BLaER1 treated with 17β-estradiol and CSF1 and Interleukin-3, amounts not matched to agents 10 nM and 100 nM (cell line): Measurements from ENCODE around the gene SLC9A5.

ENCODE experiments used
- H3K27ac ChIP-seq, 11 experiments: shearing (Covaris generic); formaldehyde crosslinking; 2 replicates each; pipeline ENCODE4 v1.8.1; 2022
- H3K27me3 ChIP-seq, 11 experiments: shearing (Covaris generic); formaldehyde crosslinking; 2 replicates each; pipeline ENCODE4 v1.8.1; 2022
- H3K36me3 ChIP-seq, 11 experiments: shearing (Covaris generic); formaldehyde crosslinking; 2 replicates each; pipeline ENCODE4 v1.8.1; 2022
- H3K4me1 ChIP-seq, 10 experiments: shearing (Covaris generic); formaldehyde crosslinking; 2 replicates each; pipeline ENCODE4 v1.8.1; 2022
- H3K4me2 ChIP-seq, 11 experiments: shearing (Covaris generic); formaldehyde crosslinking; 2 replicates each; pipeline ENCODE4 v1.8.1; 2022
- H3K4me3 ChIP-seq, 10 experiments: shearing (Covaris generic); formaldehyde crosslinking; 2 replicates each; pipeline ENCODE4 v1.8.1; 2022
- H3K9ac ChIP-seq, 11 experiments: shearing (Covaris generic); formaldehyde crosslinking; 2 replicates each; pipeline ENCODE4 v1.8.1; 2022
- H3K9me3 ChIP-seq, 11 experiments: shearing (Covaris generic); formaldehyde crosslinking; replicated peaks in 1 of 11; 2 replicates each; pipeline ENCODE4 v1.8.1; 2022
- H4K20me1 ChIP-seq, 11 experiments: shearing (Covaris generic); formaldehyde crosslinking; 2 replicates each; pipeline ENCODE4 v1.8.1; 2022
- Cebpa-rat ChIP-seq, 11 experiments: shearing (Covaris generic); IDR thresholded peaks; 2 replicates each; pipeline ENCODE4 v1.8.1; 2022

The SLC9A5 gene

GRCh38 chr16:67248401-67249177 is at the start of gene SLC9A5:
Gene SLC9A5 (plus strand): TSS chr16:67248979. CDS start chr16:67249015, 36 bp downstream.
- Histone ChIP-seq H4K20me1 (peaks cover 0 to 41% (median 18%) of the 10 kb centered on the region in 11 experiments; a peak in 15 of 22 replicates), H3K27me3 (peaks cover 23 to 32% (median 29%) of the 10 kb centered on the region in 11 experiments), H3K4me2 (peak within 1 kb of the TSS; percentile 92 to 100 (median 98)), H3K9ac (peak within 1 kb of the TSS; percentile 66 to 86 (median 78)), H3K4me1 (peaks cover 41 to 76% (median 68%) of the 10 kb centered on the region in 10 experiments), H3K36me3 (no peaks in the 10 kb centered on the region), H3K4me3 (peak within 1 kb of the TSS; percentile 73 to 89 (median 84)), H3K9me3 (no peaks in the 10 kb centered on the region), H3K27ac (peak within 1 kb of the TSS in 10 of 11 experiments; percentile 14 to 92 (median 46); a peak in 17 of 22 replicates)
- TF ChIP-seq Cebpa-rat (IDR thresholded peaks at IDR 0.05): no peak

- H3K36me3 ChIP-seq: peaks cover 78 to 97% (median 91%) of the 10 kb centered on the region in 11 experiments
- H4K20me1 ChIP-seq: peaks cover 28 to 92% (median 53%) of the 10 kb centered on the region in 11 experiments; a peak in 21 of 22 replicates
- H3K4me2 ChIP-seq: peak within 1 kb of the TSS; percentile 18 to 64 (median 44)
- peak within 1 kb of the TSS in 5 of 11 experiments; percentile 10 to 25 (median 17); a peak in 4 of 22 replicates for H3K27ac ChIP-seq
- peak within 1 kb of the TSS in 10 of 11 experiments; percentile 11 to 57 (median 49); a peak in 14 of 22 replicates for H3K9ac ChIP-seq
- peaks cover 23 to 46% (median 36%) of the 10 kb centered on the region in 10 experiments for H3K4me1 ChIP-seq
- no peaks in the 10 kb centered on the region for H3K9me3 ChIP-seq
- TF ChIP-seq Cebpa-rat (IDR thresholded peaks at IDR 0.05): no peak
- no peak within 1 kb of the TSS; a peak in 1 of 20 replicates for H3K4me3 ChIP-seq
- H3K27me3 ChIP-seq: no peaks in the 10 kb centered on the region
Measured at GRCh38 chr16:67199011-67199807, 49.6 kb upstream of the SLC9A5 start, which contains the start of gene ELMO3. Gene ELMO3 (plus strand): TSS chr16:67199131. CDS start chr16:67199327, 196 bp downstream.

- Histone ChIP-seq H3K9ac (no peak overlapping the region), H3K4me2 (no peak overlapping the region), H3K9me3 (no peaks in the 10 kb centered on the region), H3K4me1 (peaks cover 20 to 40% (median 31%) of the 10 kb centered on the region in 10 experiments), H3K27me3 (no peaks in the 10 kb centered on the region), H3K4me3 (no peak overlapping the region), H4K20me1 (peaks cover 23 to 91% (median 49%) of the 10 kb centered on the region in 11 experiments; a peak in 21 of 22 replicates), H3K36me3 (peaks cover 76 to 97% (median 91%) of the 10 kb centered on the region in 11 experiments), H3K27ac (no peak overlapping the region)
- TF ChIP-seq Cebpa-rat (IDR thresholded peaks at IDR 0.05): no peak
Measured at GRCh38 chr16:67199808-67200198, 49.0 kb upstream of the SLC9A5 start.

GRCh38 chr16:67200491-67200890 is 48.3 kb upstream of the SLC9A5 start:
- Histone ChIP-seq H4K20me1 (peaks cover 19 to 85% (median 43%) of the 10 kb centered on the region in 11 experiments; a peak in 21 of 22 replicates), H3K27ac (no peak overlapping the region), H3K9ac (no peak overlapping the region), H3K27me3 (no peaks in the 10 kb centered on the region), H3K9me3 (no peaks in the 10 kb centered on the region), H3K4me3 (no peak overlapping the region), H3K36me3 (peaks cover 69 to 94% (median 87%) of the 10 kb centered on the region in 11 experiments), H3K4me1 (peaks cover 20 to 35% (median 29%) of the 10 kb centered on the region in 10 experiments), H3K4me2 (no peak overlapping the region)
- TF ChIP-seq Cebpa-rat (IDR thresholded peaks at IDR 0.05): no peak

- H3K36me3 ChIP-seq: peaks cover 57 to 92% (median 84%) of the 10 kb centered on the region in 11 experiments
- H3K9ac ChIP-seq: no peak overlapping the region
- H3K4me2 ChIP-seq: no peak overlapping the region
- H3K4me3 ChIP-seq: no peak overlapping the region
- no peaks in the 10 kb centered on the region for H3K9me3 ChIP-seq
- TF ChIP-seq Cebpa-rat (IDR thresholded peaks at IDR 0.05): no peak
- H3K4me1 ChIP-seq: peaks cover 19 to 25% (median 22%) of the 10 kb centered on the region in 10 experiments
- H3K27me3 ChIP-seq: no peaks in the 10 kb centered on the region
- H4K20me1 ChIP-seq: peaks cover 15 to 85% (median 38%) of the 10 kb centered on the region in 11 experiments; a peak in 21 of 22 replicates
- H3K27ac ChIP-seq: no peak overlapping the region
Measured at GRCh38 chr16:67201411-67202345, 47.1 kb upstream of the SLC9A5 start.

- Histone ChIP-seq H3K36me3 (peaks cover 49 to 88% (median 76%) of the 10 kb centered on the region in 11 experiments), H3K27me3 (no peaks in the 10 kb centered on the region), H3K9me3 (no peaks in the 10 kb centered on the region), H3K9ac (no peak overlapping the region), H3K4me2 (no peak overlapping the region), H4K20me1 (peaks cover 7 to 85% (median 30%) of the 10 kb centered on the region in 11 experiments; a peak in 21 of 22 replicates), H3K4me1 (peaks cover 16 to 19% (median 17%) of the 10 kb centered on the region in 10 experiments), H3K27ac (no peak overlapping the region), H3K4me3 (no peak overlapping the region)
- TF ChIP-seq Cebpa-rat (IDR thresholded peaks at IDR 0.05): no peak
Measured at GRCh38 chr16:67202426-67202825, 46.4 kb upstream of the SLC9A5 start.

GRCh38 chr16:67202956-67203493 is 45.8 kb upstream of the SLC9A5 start:
- Histone ChIP-seq H3K4me1 (peaks cover 10 to 19% (median 12%) of the 10 kb centered on the region in 10 experiments), H3K4me3 (no peak overlapping the region)

More at GRCh38 chr16:67202956-67203493, 45.8 kb upstream of the SLC9A5 start:
- H3K36me3 ChIP-seq: peaks cover 43 to 85% (median 70%) of the 10 kb centered on the region in 11 experiments
- no peak overlapping the region for H3K4me2 ChIP-seq
- no peak for TF ChIP-seq Cebpa-rat (IDR thresholded peaks at IDR 0.05)
- no peaks in the 10 kb centered on the region for H3K9me3 ChIP-seq
- H3K27me3 ChIP-seq: no peaks in the 10 kb centered on the region
- no peak overlapping the region for H3K27ac ChIP-seq
- H4K20me1 ChIP-seq: peaks cover 1 to 85% (median 24%) of the 10 kb centered on the region in 11 experiments; a peak in 21 of 22 replicates
- H3K9ac ChIP-seq: no peak overlapping the region
